ENCODE data around the gene PAPPA2. TPM values are rescaled to one million over a fixed set of nuclear protein-coding genes. Genes with fewer than 3 reads are reported as not detected.

Gene PAPPA2
- polyA plus RNA-seq, 3 donors: 42.6 to 48.8 (median 45.8) TPM

DNA sequence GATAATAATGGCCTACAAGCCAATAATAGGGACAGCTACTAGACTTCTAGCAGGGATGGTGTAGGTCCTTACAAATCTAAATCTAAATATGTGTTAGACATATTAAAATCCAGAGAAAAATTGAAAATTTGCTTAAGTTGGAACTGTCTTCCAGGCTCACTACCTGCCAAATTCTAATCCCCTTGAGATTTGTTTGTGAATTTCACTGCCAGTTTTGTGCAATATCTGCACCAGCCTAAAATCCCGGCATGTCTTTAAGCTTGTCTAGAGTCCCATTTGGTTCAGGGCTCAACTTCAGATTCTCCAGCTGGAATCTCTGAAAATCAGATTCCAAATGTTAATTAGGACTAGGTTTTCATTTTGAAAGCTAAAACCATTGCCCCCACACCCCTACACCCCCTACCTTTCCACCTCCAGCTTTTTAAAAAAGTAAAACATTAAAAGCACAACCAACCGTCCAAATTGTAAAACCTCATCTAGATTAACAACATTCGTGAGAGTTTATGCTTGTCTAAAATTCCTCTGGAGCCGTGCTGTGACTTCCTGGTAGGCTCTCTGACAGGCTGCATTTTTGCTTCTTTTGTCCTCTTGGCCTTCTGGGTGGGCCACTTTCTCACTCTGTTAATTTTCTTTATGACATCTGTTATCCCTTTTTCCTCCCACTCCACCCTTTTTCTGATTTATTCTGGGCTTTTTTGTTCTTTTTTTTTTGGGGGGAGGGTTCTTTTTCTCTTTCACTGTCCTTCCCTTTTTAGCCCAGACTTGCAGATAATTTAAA lies 348.7 kb downstream of the PAPPA2 start:
- no peak for DNase-seq (ENCODE audit: extremely low read depth in 1 of 11, low read depth in 9 of 11, low spot score in 4 of 11)

DNA sequence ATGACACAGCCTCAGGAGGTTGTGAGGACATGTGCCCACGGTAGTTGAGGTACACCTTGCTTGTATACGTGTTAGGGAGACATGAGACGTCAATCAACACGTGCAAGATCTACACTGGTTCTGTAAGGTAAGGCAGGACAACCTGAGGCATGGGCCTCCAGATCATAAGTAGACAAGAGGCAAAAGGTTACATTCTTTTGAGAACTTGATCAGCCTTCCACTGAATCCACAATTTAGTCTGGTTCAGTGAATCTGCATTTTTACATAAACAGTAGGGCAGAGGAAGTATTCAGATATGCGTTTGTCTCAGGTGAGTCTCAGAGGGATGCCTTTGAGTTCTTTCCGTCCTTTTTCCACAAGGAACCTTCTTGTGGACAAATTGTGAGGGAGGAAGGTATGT lies 352.6 kb downstream of the PAPPA2 start:
- DNase-seq (ENCODE audit: extremely low read depth in 1 of 11, low read depth in 9 of 11, low spot score in 4 of 11): no peak

DNA sequence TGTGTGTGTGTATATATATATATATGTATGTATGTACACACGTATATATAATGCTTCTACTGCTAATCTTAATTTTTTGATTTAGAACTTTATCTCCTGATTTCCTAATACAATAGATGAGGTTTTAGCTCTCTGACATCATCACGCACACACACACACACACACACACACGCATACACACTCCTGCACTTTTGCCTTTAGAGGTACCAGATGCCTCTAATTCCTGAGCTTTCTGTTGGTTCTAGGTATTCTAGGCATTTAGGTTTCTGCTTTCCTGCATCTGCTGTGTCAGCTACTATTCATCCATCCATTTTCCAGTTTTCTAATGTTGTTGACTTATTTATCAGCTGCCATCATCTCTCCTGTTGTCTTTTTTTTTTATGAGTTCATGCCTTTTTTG lies 353.3 kb downstream of the PAPPA2 start:
- DNase-seq (ENCODE audit: extremely low read depth in 1 of 11, low read depth in 9 of 11, low spot score in 4 of 11): no peak

DNA sequence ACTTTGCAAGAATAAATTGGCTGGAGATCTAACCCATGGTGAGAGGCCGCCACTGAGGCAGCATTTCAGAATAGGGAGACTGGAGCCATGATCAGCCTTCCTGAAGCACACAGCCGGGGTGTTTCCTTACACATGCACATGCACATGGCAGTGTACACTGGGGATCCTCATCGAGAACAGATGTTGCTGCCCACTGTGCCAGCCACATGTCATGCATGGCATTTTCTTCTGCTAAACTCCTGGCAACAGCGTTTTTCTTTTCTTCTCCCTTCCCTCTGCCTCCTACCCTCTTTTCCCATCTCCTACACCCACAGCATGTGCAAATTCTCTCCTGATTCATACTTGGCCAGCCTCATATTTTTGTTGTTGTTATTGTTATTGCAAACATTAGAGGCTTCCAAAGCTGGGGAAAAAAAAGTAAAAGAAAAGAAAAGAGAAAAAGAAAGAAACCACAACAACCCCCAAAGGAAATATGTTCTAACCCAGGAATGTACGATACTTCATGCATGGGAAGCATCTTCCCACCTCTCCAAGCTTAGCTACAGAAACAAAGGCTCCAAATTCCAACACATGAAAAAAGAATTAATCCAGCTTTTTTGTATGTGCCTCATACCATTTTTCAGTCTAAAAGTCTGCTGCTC lies 357.5 kb downstream of the PAPPA2 start:
- no peak for DNase-seq (ENCODE audit: extremely low read depth in 1 of 11, low read depth in 9 of 11, low spot score in 4 of 11)

DNA sequence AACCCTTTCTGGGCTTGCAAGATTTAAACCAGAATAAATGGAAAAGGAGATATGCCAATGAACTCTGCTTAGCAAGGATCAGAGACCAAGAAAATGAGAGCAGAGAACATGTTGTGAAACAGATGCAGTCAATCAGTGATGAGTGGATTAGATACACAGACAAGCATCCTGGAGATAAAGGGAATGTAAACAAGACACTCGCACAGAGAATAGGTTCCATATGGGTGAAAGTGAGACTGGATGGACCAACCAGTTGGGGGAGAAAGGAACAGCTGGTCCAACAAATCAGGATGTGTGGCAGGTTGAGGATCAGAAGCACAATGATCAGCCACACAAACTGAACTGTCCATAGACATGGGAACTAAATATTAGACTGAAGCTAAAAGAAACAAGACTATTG lies 363.3 kb downstream of the PAPPA2 start:
- DNase-seq (ENCODE audit: extremely low read depth in 1 of 11, low read depth in 9 of 11, low spot score in 4 of 11): no peak

DNA sequence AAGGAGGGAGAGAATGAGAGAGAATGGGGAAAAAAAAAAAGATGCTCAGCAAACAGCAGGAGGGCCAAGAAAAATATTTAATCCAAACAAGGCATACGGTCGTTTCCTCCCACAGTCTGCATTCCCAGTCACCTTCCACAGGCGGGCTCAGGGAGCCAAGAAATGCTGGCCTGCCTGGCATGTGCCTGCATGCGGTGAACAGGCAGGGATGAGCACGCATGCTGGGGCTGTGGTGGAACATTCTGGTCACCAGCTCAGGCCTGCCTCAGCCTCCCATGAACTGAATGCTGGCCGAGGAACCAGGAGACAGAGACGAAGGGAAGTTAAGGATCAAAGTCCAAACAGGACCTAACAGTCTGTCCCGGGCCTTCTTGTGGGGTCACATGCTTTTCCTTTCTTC lies 366.3 kb downstream of the PAPPA2 start:
- no peak for DNase-seq (ENCODE audit: extremely low read depth in 1 of 11, low read depth in 9 of 11, low spot score in 4 of 11)

DNA sequence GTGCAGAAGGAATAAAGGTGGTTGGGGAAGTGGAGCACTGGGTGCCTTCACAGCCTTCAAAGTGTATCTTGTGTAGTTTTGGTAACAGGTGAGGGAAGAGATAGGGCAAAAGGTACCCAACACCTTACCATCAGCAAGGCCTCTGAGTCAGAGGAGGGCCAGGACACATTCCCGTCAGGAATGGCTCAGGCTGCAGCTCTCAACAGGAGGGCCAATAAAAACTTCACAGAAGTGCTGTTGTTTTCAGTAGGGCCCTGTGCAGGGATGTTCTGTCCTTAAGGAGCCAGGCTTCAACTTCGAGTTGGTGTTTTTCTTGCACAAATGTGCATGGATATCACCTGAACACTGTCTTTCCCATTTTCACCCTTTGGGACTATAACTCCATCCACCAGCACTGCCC lies 368.2 kb downstream of the PAPPA2 start:
- DNase-seq (ENCODE audit: extremely low read depth in 1 of 11, low read depth in 9 of 11, low spot score in 4 of 11): no peak

DNA sequence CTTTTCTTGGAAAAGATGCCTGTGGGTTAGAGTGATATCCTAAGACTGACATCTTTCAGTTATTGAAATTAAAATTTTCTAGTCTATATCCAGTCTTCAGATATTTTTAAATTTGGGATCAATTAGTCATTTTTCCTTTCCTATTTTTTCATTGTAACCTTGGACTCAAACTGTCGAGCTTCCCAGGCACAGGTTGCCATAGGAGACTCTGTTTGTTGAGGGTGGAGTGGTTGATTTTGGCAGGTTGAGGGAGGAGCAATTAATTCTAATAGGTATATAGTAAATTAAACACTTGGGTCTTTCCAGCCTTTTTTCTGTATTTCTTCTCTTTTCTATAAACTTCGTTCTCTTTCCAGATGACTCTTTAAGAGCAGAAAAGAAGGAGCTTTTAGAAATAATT lies 374.7 kb downstream of the PAPPA2 start:
- no peak for DNase-seq (ENCODE audit: extremely low read depth in 1 of 11, low read depth in 9 of 11, low spot score in 4 of 11)

DNA sequence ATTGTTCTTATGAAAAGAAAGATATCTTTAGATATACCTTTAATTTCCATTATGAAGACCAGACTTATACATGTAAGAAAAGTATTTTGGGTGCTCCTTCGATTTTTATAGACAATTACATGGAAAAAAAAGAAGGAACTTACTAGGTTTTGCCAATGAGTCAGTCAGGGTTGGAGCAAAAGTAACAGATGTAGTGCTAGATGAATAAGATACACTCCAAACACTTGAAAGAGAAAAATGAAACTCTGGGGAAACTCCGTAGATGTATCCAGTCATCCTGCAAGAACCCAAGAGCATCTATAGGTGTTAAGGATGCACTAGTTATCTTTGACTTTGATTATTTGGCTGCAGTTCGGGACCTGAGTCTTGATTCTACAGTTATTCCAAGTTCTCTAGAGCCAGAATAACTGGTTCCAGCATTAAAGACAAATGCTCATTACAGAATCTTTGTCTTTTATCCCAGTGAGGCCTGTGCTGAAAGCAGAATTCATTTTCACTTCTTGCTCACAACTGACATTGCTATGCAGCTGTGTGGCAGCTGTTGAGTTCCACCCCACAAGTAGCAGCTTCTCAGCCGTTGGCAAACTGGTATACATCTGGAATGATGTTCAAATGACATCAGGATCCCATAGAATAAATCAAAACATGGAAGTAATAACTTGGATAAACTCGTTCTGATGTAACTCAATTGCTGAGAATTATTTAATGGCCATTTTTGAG lies 375.5 kb downstream of the PAPPA2 start:
- no peak for DNase-seq (ENCODE audit: extremely low read depth in 1 of 11, low read depth in 9 of 11, low spot score in 4 of 11)

DNA sequence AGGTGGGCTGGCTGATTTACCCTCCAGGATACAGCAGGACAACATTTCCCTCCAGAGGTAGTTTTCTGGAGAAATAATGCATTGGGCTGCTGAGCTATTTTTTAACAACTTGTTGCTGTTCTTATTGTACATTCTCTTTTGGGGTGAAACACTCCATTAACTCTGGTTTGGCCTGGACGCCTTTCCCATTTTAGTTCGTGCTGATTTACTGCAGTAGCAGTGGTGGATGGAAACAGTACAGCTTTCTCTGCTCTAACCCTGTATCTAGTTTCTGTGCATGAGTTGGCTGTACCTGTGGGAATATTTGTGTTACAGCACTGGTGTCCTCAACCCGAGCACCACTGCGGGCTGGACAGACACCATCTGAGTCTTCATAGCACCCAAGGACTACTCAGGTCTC lies 376.2 kb downstream of the PAPPA2 start:
- no peak for DNase-seq (ENCODE audit: extremely low read depth in 1 of 11, low read depth in 9 of 11, low spot score in 4 of 11)

DNA sequence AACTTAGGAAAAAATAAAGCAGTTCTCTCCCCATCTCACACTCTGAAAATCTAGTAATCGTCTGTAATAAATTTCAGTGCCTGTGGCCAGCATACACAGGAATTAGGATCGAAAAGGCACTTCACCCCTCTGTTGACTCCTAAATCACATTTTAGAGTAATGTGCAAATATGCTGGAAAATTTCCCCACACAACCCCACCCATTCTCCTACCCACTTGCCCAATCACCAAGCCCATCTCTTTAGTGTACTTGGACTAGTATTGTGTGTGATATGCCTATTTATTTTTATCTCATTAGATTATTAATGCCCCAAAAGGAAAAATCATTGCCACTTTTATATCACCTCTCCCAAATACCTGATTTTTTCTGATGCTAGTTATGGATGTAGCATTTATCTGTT lies 378.3 kb downstream of the PAPPA2 start:
- DNase-seq (ENCODE audit: extremely low read depth in 1 of 11, low read depth in 9 of 11, low spot score in 4 of 11): no peak

DNA sequence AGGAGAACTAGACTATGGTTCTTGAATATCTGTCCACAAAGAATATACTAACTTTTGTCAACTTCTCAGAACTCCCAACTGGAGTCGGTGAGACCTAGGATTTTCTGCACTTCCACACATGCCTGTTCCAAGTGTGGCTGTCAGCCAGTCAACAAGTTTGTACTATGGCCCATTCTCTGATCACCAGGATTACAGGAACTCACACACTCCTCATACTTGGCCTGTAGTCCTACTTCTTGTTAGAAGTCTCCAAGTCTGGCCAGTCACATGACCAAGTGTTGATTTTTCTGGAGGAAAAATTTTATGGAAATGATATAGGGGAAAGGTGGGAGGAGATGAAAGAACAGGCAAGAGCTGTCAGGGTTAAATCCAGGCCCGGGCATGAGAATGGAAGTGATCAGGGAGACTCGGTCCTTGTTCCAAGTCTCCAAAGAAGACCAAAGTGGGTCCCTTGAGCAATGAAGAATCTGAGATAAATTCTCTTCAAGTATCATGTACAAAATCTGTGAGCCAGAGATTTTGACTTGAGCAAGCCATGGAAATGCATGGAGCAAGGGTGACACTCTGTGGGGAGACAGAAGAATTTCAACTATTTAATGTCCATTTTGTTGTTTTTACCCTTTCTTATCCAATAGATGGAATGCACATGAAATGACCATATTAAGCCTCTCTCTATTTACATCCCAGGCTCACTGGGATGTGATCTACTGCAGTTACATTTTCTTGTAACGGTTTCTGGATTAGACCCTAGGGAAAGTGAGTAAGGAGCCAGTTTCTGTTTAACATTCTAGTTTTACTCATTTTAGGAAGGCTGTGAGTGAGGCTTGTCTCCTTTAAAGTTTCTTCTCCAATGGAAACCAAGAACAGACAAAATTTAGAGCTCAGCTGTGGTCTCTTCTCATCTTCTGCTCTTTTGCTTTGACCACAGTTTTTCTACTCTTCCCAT lies 380.6 kb downstream of the PAPPA2 start:
- DNase-seq (ENCODE audit: extremely low read depth in 1 of 11, low read depth in 9 of 11, low spot score in 4 of 11): peak in 10 of 11 donors; percentile 25 to 56 (median 52)

DNA sequence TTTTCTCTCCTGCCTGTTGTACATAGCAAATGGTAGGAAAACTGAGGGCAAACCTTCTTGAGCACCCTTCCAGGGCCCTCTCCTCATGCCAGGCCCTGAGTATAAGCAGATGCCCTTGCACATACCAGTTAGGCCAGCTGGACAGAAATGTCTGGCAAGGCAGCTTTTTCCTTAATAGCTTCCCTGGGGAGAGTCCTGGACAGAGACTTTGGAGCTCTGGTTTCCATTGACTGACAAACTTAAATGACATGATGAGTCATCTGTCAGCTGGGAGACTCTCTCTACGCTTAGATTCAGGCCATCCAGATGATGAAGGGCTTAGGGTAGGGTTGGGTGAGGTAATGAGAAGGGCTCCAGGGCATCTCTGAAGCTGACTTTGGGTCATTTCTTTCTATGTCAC lies 384.1 kb downstream of the PAPPA2 start:
- no peak for DNase-seq (ENCODE audit: extremely low read depth in 1 of 11, low read depth in 9 of 11, low spot score in 4 of 11)

DNA sequence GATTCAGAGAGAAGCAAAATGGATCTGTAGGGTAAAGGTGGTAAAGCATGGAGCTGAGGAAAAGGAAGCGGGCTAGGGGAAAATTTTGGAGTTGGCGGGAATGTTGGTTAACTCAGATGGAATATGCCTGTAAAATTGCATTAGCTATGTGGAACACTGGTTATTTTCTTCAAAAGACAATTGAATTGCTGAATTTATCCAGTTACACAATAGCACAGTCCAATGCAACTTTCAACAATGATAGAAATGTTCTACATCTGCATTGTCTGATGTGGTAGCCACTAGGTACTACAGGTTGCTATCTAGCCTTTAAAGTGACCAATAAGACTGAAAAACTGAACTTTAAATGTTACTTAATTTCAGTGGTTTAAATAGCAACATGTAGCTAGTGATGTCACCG lies 386.3 kb downstream of the PAPPA2 start:
- DNase-seq (ENCODE audit: extremely low read depth in 1 of 11, low read depth in 9 of 11, low spot score in 4 of 11): no peak

DNA sequence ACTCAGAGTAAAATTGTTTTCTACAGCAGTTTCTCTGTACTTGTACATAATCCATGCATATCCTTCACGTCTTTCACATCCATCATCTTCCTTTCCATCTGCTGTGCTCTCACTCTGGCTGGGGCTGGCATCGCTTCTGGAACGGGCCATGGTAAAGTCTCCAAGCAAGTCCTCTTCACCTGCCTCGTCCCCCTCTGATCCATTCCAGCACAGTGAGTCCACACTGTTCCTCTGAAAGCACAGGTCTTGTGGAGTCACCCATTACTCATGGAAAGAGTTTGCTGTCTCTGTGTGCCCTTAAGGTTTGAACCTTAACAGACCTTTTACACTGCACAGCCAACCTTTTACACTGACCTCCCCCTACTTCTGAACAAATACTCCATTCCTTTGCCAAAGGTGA lies 387.9 kb downstream of the PAPPA2 start:
- no peak for DNase-seq (ENCODE audit: extremely low read depth in 1 of 11, low read depth in 9 of 11, low spot score in 4 of 11)

DNA sequence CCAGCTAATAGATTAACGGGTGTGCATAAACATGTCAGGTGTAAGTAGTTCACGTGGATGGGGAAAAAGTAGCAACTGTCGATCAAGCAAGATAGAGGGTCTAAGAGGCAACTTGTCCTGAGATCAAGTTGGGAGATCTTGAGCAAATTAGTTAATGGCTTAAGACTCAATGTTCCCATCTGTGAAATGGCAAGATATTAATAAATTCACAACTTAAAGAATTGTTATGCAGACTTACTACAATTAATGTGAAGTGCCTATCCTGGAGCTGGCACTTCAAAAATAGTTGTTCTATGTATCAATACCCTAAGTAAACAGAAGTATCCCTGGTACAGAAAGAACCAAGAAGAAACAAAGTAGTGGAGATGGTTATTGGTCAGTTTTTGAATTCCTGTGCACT lies 389.1 kb downstream of the PAPPA2 start:
- DNase-seq (ENCODE audit: extremely low read depth in 1 of 11, low read depth in 9 of 11, low spot score in 4 of 11): no peak

DNA sequence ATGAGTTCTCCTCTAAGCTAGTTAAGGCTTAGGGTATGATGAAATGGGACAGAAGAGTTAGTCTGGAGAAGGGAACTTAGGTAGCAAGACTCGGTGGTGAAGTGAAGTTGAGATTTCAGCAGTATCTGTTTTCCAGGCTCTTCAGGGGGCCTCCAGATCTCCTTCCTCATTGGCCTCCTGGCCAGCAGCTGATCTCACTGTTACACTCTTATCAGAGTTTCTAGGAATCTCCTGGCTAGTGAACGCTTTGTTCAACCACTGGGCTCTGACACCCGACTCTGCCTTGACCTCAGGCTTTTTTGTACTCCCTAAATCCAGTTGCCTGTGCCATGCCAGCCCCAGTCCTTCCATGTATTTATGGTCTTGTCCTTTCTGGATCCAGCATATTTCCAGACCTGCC lies 390.5 kb downstream of the PAPPA2 start:
- no peak for DNase-seq (ENCODE audit: extremely low read depth in 1 of 11, low read depth in 9 of 11, low spot score in 4 of 11)

DNA sequence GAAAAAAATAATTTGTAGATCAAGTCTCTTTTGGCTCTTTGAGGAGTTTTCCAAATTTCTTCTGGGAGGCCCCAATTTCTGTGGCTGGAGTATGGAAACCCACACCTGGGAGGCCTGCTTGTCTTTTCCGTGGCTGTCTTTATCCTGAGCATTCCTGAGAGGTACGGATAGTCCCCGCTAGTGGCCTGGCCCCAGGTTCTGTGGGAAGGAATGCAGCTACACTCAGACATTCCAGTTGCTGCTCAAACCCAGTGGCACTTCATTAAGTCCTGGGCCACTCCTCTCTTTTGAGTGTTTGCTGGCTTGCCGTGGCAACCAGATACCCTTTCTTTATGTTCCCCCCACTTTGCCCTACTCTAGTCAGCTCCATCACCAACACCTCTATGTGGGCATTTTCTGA lies 391.1 kb downstream of the PAPPA2 start:
- DNase-seq (ENCODE audit: extremely low read depth in 1 of 11, low read depth in 9 of 11, low spot score in 4 of 11): no peak

Measured in renal cortex interstitium (tissue), 11 donors.